Measurements from ENCODE around the gene RASSF3. TPM values are rescaled to one million over a fixed set of nuclear protein-coding genes. Genes with fewer than 3 reads are reported as not detected.
"Not testable (repeated sequence)": the region's sequence is repeated elsewhere in the genome, so short reads cannot be mapped to it uniquely, and the experiment has no call there.

The RASSF3 gene
- total RNA-seq, 1 donor = 13.8 TPM

DNA sequence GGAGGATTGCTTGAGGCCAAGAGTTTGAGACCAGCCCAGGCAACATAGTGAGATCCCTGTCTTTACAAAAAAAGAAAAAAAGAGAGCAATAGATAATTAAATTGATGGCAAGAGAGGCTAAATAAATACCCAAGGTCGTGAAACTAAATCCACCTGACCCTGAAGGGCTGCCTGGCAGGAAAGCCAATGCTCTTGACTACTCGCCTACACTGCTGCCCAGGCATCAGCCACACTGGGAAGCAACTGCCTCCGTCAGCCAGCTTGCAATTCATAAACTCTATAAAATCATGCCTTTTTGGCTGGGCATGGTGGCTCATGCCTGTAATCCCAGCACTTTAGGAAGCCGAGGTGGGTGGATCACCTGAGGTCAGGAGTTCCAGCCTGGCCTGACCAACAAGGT is 31.7 kb upstream of the RASSF3 start:
- Histone ChIP-seq H3K27me3 (ENCODE audit: insufficient read depth, low read length) (peaks cover 21% of the 10 kb centered on the region), H3K79me2 (ENCODE audit: insufficient read depth, low read length) (no peaks in the 10 kb centered on the region), H3K4me3 (ENCODE audit: insufficient read depth, low read length) (no peak overlapping the region), H3K27ac (ENCODE audit: low read depth, low read length) (no peak overlapping the region), H3K4me1 (ENCODE audit: insufficient read depth, low read length) (no peaks in the 10 kb centered on the region), H3K4me2 (ENCODE audit: insufficient read depth, low read length) (no peak overlapping the region), H2AFZ (ENCODE audit: low read length) (no peak overlapping the region), H4K20me1 (ENCODE audit: insufficient read depth, low read length) (no peaks in the 10 kb centered on the region), H3K36me3 (ENCODE audit: insufficient read depth, low read length) (no peaks in the 10 kb centered on the region), H3K9me3 (ENCODE audit: low read depth, low read length) (peaks cover 4% of the 10 kb centered on the region)
- TF ChIP-seq, protein P1, sequence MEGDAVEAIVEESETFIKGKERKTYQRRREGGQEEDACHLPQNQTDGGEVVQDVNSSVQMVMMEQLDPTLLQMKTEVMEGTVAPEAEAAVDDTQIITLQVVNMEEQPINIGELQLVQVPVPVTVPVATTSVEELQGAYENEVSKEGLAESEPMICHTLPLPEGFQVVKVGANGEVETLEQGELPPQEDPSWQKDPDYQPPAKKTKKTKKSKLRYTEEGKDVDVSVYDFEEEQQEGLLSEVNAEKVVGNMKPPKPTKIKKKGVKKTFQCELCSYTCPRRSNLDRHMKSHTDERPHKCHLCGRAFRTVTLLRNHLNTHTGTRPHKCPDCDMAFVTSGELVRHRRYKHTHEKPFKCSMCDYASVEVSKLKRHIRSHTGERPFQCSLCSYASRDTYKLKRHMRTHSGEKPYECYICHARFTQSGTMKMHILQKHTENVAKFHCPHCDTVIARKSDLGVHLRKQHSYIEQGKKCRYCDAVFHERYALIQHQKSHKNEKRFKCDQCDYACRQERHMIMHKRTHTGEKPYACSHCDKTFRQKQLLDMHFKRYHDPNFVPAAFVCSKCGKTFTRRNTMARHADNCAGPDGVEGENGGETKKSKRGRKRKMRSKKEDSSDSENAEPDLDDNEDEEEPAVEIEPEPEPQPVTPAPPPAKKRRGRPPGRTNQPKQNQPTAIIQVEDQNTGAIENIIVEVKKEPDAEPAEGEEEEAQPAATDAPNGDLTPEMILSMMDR (IDR thresholded peaks at IDR 0.05; ENCODE audit: extremely low read depth, low read depth, low read length) = no peak
- no peak for DNase-seq (ENCODE audit: insufficient read length, low spot score, missing footprints)

DNA sequence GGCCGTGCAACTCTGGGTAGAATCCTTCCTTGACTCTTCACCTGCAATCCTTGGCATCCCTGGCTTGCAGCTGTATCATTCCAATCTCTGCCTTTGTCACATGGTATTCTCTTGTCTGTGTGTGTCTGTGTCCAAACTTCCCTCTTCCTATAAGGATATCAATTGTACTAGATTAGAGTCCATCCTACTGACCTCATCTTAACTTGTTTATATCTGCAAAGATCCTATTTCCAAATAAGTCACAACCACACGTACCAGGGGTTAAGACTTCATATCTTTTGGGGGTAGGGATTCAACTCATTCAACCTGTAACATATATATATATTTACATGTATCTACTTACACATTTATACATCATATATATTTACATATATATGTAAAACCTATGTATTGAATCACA is 29.6 kb upstream of the RASSF3 start:
- Histone ChIP-seq H3K27ac (ENCODE audit: low read depth, low read length) (no peak overlapping the region), H3K79me2 (ENCODE audit: insufficient read depth, low read length) (no peaks in the 10 kb centered on the region), H3K36me3 (ENCODE audit: insufficient read depth, low read length) (no peaks in the 10 kb centered on the region), H4K20me1 (ENCODE audit: insufficient read depth, low read length) (no peaks in the 10 kb centered on the region), H2AFZ (ENCODE audit: low read length) (no peak overlapping the region), H3K4me1 (ENCODE audit: insufficient read depth, low read length) (no peaks in the 10 kb centered on the region), H3K4me2 (ENCODE audit: insufficient read depth, low read length) (no peak overlapping the region), H3K4me3 (ENCODE audit: insufficient read depth, low read length) (no peak overlapping the region), H3K9me3 (ENCODE audit: low read depth, low read length) (no peaks in the 10 kb centered on the region), H3K27me3 (ENCODE audit: insufficient read depth, low read length) (peaks cover 20% of the 10 kb centered on the region)
- TF ChIP-seq, protein P1 (IDR thresholded peaks at IDR 0.05; ENCODE audit: extremely low read depth, low read depth, low read length) = no peak
- DNase-seq (ENCODE audit: insufficient read length, low spot score, missing footprints) = no peak

DNA sequence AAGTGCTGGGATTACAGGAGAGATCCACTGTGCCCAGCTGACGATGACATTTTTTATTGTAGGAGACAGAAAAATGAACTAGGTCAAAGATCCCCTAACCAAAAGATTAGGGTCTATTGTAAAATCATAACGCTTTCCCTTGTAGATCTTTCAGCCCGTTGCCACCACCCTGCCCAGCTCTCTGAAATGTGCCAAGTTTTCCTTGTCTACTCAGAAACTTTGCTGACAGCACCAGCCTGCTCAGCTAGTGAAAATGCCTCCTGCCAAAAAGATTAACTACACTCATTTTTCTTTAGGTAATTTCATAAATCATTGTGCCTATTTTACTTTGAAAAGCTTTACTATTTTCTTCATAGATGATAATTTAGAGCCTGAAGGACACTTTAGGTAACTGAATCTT is 28.2 kb upstream of the RASSF3 start:
- H3K36me3 ChIP-seq (ENCODE audit: insufficient read depth, low read length) = no peaks in the 10 kb centered on the region
- H3K4me3 ChIP-seq (ENCODE audit: insufficient read depth, low read length) = no peak overlapping the region
- H3K27me3 ChIP-seq (ENCODE audit: insufficient read depth, low read length) = peaks cover 17% of the 10 kb centered on the region
- H3K79me2 ChIP-seq (ENCODE audit: insufficient read depth, low read length) = no peaks in the 10 kb centered on the region
- no peaks in the 10 kb centered on the region for H4K20me1 ChIP-seq (ENCODE audit: insufficient read depth, low read length)
- H2AFZ ChIP-seq (ENCODE audit: low read length) = no peak overlapping the region
- peak; percentile 45 for DNase-seq (ENCODE audit: insufficient read length, low spot score, missing footprints)
- H3K4me1 ChIP-seq (ENCODE audit: insufficient read depth, low read length) = no peaks in the 10 kb centered on the region
- H3K9me3 ChIP-seq (ENCODE audit: low read depth, low read length) = no peaks in the 10 kb centered on the region
- H3K27ac ChIP-seq (ENCODE audit: low read depth, low read length) = no peak overlapping the region
- TF ChIP-seq, protein P1 (IDR thresholded peaks at IDR 0.05; ENCODE audit: extremely low read depth, low read depth, low read length) = no peak
- H3K4me2 ChIP-seq (ENCODE audit: insufficient read depth, low read length) = no peak overlapping the region

DNA sequence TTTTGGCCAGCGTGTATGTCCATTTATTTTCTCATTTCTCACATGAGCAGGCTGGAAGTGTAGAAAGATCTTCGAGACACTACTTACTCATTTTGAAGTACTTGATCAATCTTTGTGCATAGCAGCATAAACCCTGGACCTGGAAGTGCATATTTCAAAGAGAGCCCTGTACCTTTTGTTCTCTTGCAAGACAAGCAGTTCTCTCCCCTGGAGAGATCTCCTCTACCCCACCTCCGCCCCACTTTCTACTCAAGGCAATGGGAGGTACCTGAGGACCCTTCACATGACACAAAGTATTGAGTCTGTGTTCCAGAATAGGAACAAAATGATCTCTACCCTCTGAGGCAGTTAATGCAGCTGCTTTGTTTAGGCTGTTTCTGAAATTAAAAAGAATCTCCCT is 27.4 kb upstream of the RASSF3 start:
- H4K20me1 ChIP-seq (ENCODE audit: insufficient read depth, low read length) = no peaks in the 10 kb centered on the region
- H3K27me3 ChIP-seq (ENCODE audit: insufficient read depth, low read length) = peaks cover 17% of the 10 kb centered on the region
- DNase-seq (ENCODE audit: insufficient read length, low spot score, missing footprints) = no peak
- no peaks in the 10 kb centered on the region for H3K36me3 ChIP-seq (ENCODE audit: insufficient read depth, low read length)
- H3K79me2 ChIP-seq (ENCODE audit: insufficient read depth, low read length) = no peaks in the 10 kb centered on the region
- H3K4me1 ChIP-seq (ENCODE audit: insufficient read depth, low read length) = no peaks in the 10 kb centered on the region
- no peak overlapping the region for H2AFZ ChIP-seq (ENCODE audit: low read length)
- H3K27ac ChIP-seq (ENCODE audit: low read depth, low read length) = no peak overlapping the region
- TF ChIP-seq, protein P1 (IDR thresholded peaks at IDR 0.05; ENCODE audit: extremely low read depth, low read depth, low read length) = no peak
- no peak overlapping the region for H3K4me2 ChIP-seq (ENCODE audit: insufficient read depth, low read length)
- no peaks in the 10 kb centered on the region for H3K9me3 ChIP-seq (ENCODE audit: low read depth, low read length)
- H3K4me3 ChIP-seq (ENCODE audit: insufficient read depth, low read length) = no peak overlapping the region

GRCh38 chr12:64583395-64583770 is 26.9 kb upstream of the RASSF3 start:
- H3K79me2 ChIP-seq (ENCODE audit: insufficient read depth, low read length); H3K27ac ChIP-seq (ENCODE audit: low read depth, low read length); H3K36me3 ChIP-seq (ENCODE audit: insufficient read depth, low read length); H4K20me1 ChIP-seq (ENCODE audit: insufficient read depth, low read length); H3K9me3 ChIP-seq (ENCODE audit: low read depth, low read length); H3K4me1 ChIP-seq (ENCODE audit: insufficient read depth, low read length); DNase-seq (ENCODE audit: insufficient read length, low spot score, missing footprints): not testable (repeated sequence)
- Histone ChIP-seq H3K27me3 (ENCODE audit: insufficient read depth, low read length) (peaks cover 17% of the 10 kb centered on the region), H3K4me3 (ENCODE audit: insufficient read depth, low read length) (peak overlapping the region; percentile 12), H3K4me2 (ENCODE audit: insufficient read depth, low read length) (peak overlapping the region; percentile 50), H2AFZ (ENCODE audit: low read length) (peak overlapping the region; percentile 67)

Measured in osteoblast (primary cell).